GM23338 (cell line): Measurements from ENCODE around the gene AGO1. TPM values are rescaled to one million over a fixed set of nuclear protein-coding genes. Genes with fewer than 3 reads are reported as not detected.
"Not testable (repeated sequence)": the region's sequence is repeated elsewhere in the genome, so short reads cannot be mapped to it uniquely, and the experiment has no call there.

Experiments
- ATAC-seq: fragments of 200-7000 bp; cut with Tn5 transposase; 3 replicates; pipeline ENCODE4 v1.9.1; 2020
- DNase-seq: peaks from one replicate; pipeline ENCODE4 v3.0.0-alpha.2; 2015; ENCODE audit warnings: low spot score
- H2AFZ ChIP-seq: fragments of 200-600 bp; sonication (generic); 2 replicates; pipeline ENCODE4 v1.8.0; 2016; ENCODE audit warnings: antibody characterized with exemption, mild to moderate bottlenecking, moderate library complexity
- H3F3A ChIP-seq: fragments of 200-600 bp; sonication (generic); replicated peaks from 2 replicates; pipeline ENCODE4 v1.8.0; 2017; ENCODE audit warnings: antibody characterized with exemption, mixed run types, low read depth
- H3K27ac ChIP-seq: fragments of 200-600 bp; sonication (generic); 2 replicates; pipeline ENCODE4 v1.6.1; 2016; ENCODE audit warnings: low read depth
- H3K27me3 ChIP-seq: fragments of 200-600 bp; sonication (generic); 2 replicates; pipeline ENCODE4 v1.8.0; 2016; ENCODE audit warnings: mild to moderate bottlenecking, mixed run types, moderate library complexity; ENCODE audit not compliant: insufficient read depth
- H3K36me3 ChIP-seq: fragments of 200-600 bp; sonication (generic); 2 replicates; pipeline ENCODE4 v1.8.0; 2016; ENCODE audit warnings: mild to moderate bottlenecking; ENCODE audit not compliant: insufficient read depth
- H3K4me1 ChIP-seq: fragments of 200-600 bp; sonication (generic); 2 replicates; pipeline ENCODE4 v1.8.0; 2016; ENCODE audit warnings: mild to moderate bottlenecking, moderate library complexity; ENCODE audit not compliant: insufficient read depth
- H3K4me2 ChIP-seq: fragments of 200-600 bp; sonication (generic); 2 replicates; pipeline ENCODE4 v1.7.1; 2017; ENCODE audit warnings: mixed run types
- H3K4me3 ChIP-seq: fragments of 200-600 bp; sonication (generic); 2 replicates; pipeline ENCODE4 v1.6.1; 2016; ENCODE audit warnings: mixed run types
- H3K79me2 ChIP-seq: fragments of 200-600 bp; sonication (generic); replicated peaks from 2 replicates; pipeline ENCODE4 v1.8.0; 2017; ENCODE audit warnings: mild to moderate bottlenecking; ENCODE audit not compliant: insufficient read depth
- H3K9me2 ChIP-seq: fragments of 200-600 bp; sonication (generic); 2 replicates; pipeline ENCODE4 v1.8.0; 2017; ENCODE audit not compliant: insufficient read depth
- H4K20me1 ChIP-seq: fragments of 200-600 bp; sonication (generic); replicated peaks from 2 replicates; pipeline ENCODE4 v1.8.0; 2017; ENCODE audit warnings: mild to moderate bottlenecking; ENCODE audit not compliant: insufficient read depth
- H3K27ac Mint-ChIP-seq: 2 replicates; pipeline ENCODE4 v1.8.0; 2020; ENCODE audit warnings: inconsistent platforms, mild to moderate bottlenecking, moderate library complexity, mixed read lengths
- H3K27me3 Mint-ChIP-seq: 3 replicates; pipeline ENCODE4 v1.8.0; 2022; ENCODE audit warnings: low read depth, mild to moderate bottlenecking, moderate library complexity, mixed read lengths, inconsistent platforms; ENCODE audit not compliant: insufficient read depth, poor library complexity
- H3K36me3 Mint-ChIP-seq: 3 replicates; pipeline ENCODE4 v1.8.0; 2021; ENCODE audit warnings: low read depth, mild to moderate bottlenecking, inconsistent platforms, moderate library complexity, mixed read lengths
- H3K4me1 Mint-ChIP-seq: 3 replicates; pipeline ENCODE4 v1.8.0; 2020; ENCODE audit warnings: mild to moderate bottlenecking, inconsistent platforms, mixed read lengths
- H3K4me3 Mint-ChIP-seq: 3 replicates; pipeline ENCODE4 v1.8.0; 2021; ENCODE audit warnings: moderate library complexity, mild to moderate bottlenecking, inconsistent platforms, mixed read lengths
- H3K9me3 Mint-ChIP-seq: 3 replicates; pipeline ENCODE4 v1.8.0; 2020; ENCODE audit warnings: moderate library complexity, mild to moderate bottlenecking, inconsistent platforms, mixed read lengths
- CREB1 ChIP-seq: fragments of 250-450 bp; sonication (Bioruptor Pico); IDR thresholded peaks from 2 replicates; pipeline ENCODE4 v1.5.0; 2020; ENCODE audit warnings: low read depth, mild to moderate bottlenecking, moderate library complexity
- CTCF ChIP-seq, 2 experiments: fragments of 200-600 bp in 1 of 2; sonication (generic) in 1 of 2; conservative IDR thresholded peaks; 2 replicates each; pipeline versions ENCODE4 v1.5.1 to v1.6.1; 2016 to 2017; ENCODE audit warnings: antibody characterized with exemption in 2 of 2, low read depth in 2 of 2, mild to moderate bottlenecking in 2 of 2, moderate library complexity in 1 of 2
- EZH2 ChIP-seq: fragments of 200-600 bp; sonication (generic); IDR thresholded peaks from one replicate; pipeline ENCODE4 v1.8.0; 2017; ENCODE audit warnings: antibody characterized with exemption, mild to moderate bottlenecking, low read depth; ENCODE audit not compliant: unreplicated experiment
- NANOG ChIP-seq: IDR thresholded peaks from 2 replicates; pipeline ENCODE4 v1.6.1; 2016; ENCODE audit warnings: antibody characterized with exemption, borderline replicate concordance
- POLR2AphosphoS5 ChIP-seq: IDR thresholded peaks from 2 replicates; pipeline ENCODE4 v1.6.1; 2016; ENCODE audit warnings: antibody characterized with exemption, low read depth
- ZNF114 ChIP-seq: fragments of 250-450 bp; sonication (Bioruptor Pico); IDR thresholded peaks from 2 replicates; pipeline ENCODE4 v1.5.0; 2020; ENCODE audit warnings: mild to moderate bottlenecking, moderate library complexity
- ZNF462 ChIP-seq: fragments of 250-450 bp; sonication (Bioruptor Pico); IDR thresholded peaks from 2 replicates; pipeline ENCODE4 v1.5.0; 2020; ENCODE audit warnings: mild to moderate bottlenecking, moderate library complexity
- polyA plus RNA-seq: library from polyadenylated mRNA; unstranded; fragments of >200 nt; fragmentation: Nextera tagmentation; extraction: Ambion mirVana; gene quantifications from 2 replicates; pipeline ENCODE4 v1.2.1, GENCODE V29; 2016
- total RNA-seq: library from RNA; depleted of rRNA; stranded (reverse); fragments of >200 nt; shearing (Covaris generic); gene quantifications from 2 replicates; pipeline ENCODE4 v1.2.3, GENCODE V29; 2014
- TF ChIP-seq, protein P1 (sequence below): IDR thresholded peaks from 2 replicates; pipeline ENCODE4 v1.6.1; 2016; ENCODE audit warnings: antibody characterized with exemption

Gene AGO1
- total and polyA plus RNA-seq, 2 experiments from 2014 or later = 10.6 to 65.1 TPM

- TF ChIP-seq, protein P1, sequence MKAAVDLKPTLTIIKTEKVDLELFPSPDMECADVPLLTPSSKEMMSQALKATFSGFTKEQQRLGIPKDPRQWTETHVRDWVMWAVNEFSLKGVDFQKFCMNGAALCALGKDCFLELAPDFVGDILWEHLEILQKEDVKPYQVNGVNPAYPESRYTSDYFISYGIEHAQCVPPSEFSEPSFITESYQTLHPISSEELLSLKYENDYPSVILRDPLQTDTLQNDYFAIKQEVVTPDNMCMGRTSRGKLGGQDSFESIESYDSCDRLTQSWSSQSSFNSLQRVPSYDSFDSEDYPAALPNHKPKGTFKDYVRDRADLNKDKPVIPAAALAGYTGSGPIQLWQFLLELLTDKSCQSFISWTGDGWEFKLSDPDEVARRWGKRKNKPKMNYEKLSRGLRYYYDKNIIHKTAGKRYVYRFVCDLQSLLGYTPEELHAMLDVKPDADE = no peak
Observed at GRCh38 chr1:35888255-35888654, 5.2 kb downstream of the AGO1 start (continued).

GRCh38 chr1:35888981-35889380 is 6.0 kb downstream of the AGO1 start:
- H3K79me2 ChIP-seq = peaks cover 76% of the 10 kb centered on the region
- not testable (repeated sequence) for H3K27me3 Mint-ChIP-seq

GRCh38 chr1:35893051-35893879 is 10.3 kb downstream of the AGO1 start:
- Mint-ChIP-seq H3K4me1 (peaks cover 6% of the 10 kb centered on the region), H3K27me3 (no peaks in the 10 kb centered on the region), H3K36me3 (peaks cover 83% of the 10 kb centered on the region), H3K4me3 (no peak overlapping the region), H3K9me3 (no peaks in the 10 kb centered on the region), H3K27ac (no peak overlapping the region)
- 0 out of 2 replicates have a peak, but pooled peaks cover 12% of the 10 kb centered on the region for H3F3A ChIP-seq
- no peak overlapping the region for H3K4me3 ChIP-seq
- H3K79me2 ChIP-seq = peaks cover 42% of the 10 kb centered on the region
- no peak for ATAC-seq
- H3K27ac ChIP-seq = no peak overlapping the region
- no peaks in the 10 kb centered on the region; the same call in 1 of the 2 replicates for H3K4me1 ChIP-seq
- H3K9me2 ChIP-seq = no peaks in the 10 kb centered on the region
- DNase-seq = no peak
- H3K36me3 ChIP-seq = peaks cover 42% of the 10 kb centered on the region
- peaks cover 31% of the 10 kb centered on the region for H4K20me1 ChIP-seq
- no peak overlapping the region for H2AFZ ChIP-seq
- no peak overlapping the region for H3K4me2 ChIP-seq
- H3K27me3 ChIP-seq = no peaks in the 10 kb centered on the region
- TF ChIP-seq EZH2 = no peak
- TF ChIP-seq ZNF114 = no peak
- TF ChIP-seq CREB1 = no peak
- no peak for TF ChIP-seq POLR2AphosphoS5
- no peak for TF ChIP-seq CTCF (conservative IDR thresholded peaks at IDR 0.05; ENCODE audit: low read depth in 2 of 2)
- no peak for TF ChIP-seq ZNF462 (CRISPR knock-in tag)
- no peak for TF ChIP-seq NANOG

More at GRCh38 chr1:35888981-35889380, 6.0 kb downstream of the AGO1 start:
- DNase-seq, ATAC-seq, H3K4me2 ChIP-seq, H2AFZ ChIP-seq, H3K9me2 ChIP-seq, H3K4me3 ChIP-seq, H3K4me3 Mint-ChIP-seq, H3K27me3 ChIP-seq, H3K27ac Mint-ChIP-seq, H3K9me3 Mint-ChIP-seq, H3K27ac ChIP-seq: not testable (repeated sequence)
- Histone ChIP-seq H3K36me3 (peaks cover 19% of the 10 kb centered on the region), H3F3A (peaks cover 14% of the 10 kb centered on the region; the same call in 1 of the 2 replicates), H3K4me1 (peaks cover 33% of the 10 kb centered on the region), H4K20me1 (peaks cover 50% of the 10 kb centered on the region)
- H3K36me3 Mint-ChIP-seq = peaks cover 49% of the 10 kb centered on the region
- peaks cover 48% of the 10 kb centered on the region for H3K4me1 Mint-ChIP-seq
